IPS DF 6.9 (cell line): Measurements from ENCODE around the gene PDZK1IP1.

Source experiments
- DNase-seq: peaks from one replicate; pipeline ENCODE4 v3.0.0-alpha.2; 2013; ENCODE audit warnings: low read depth, low spot score
- H3K27ac ChIP-seq: one replicate; pipeline ENCODE4 v1.5.1; 2013; ENCODE audit warnings: low read length, control low read depth
- H3K27me3 ChIP-seq: 2 replicates; pipeline ENCODE4 v1.6.1; 2013; ENCODE audit warnings: mild to moderate bottlenecking, low read length; ENCODE audit not compliant: control insufficient read depth, insufficient read depth
- H3K36me3 ChIP-seq: 2 replicates; pipeline ENCODE4 v1.6.1; 2013; ENCODE audit warnings: low read length; ENCODE audit not compliant: control insufficient read depth, insufficient read depth
- H3K4me1 ChIP-seq: 2 replicates; pipeline ENCODE4 v1.6.1; 2013; ENCODE audit warnings: low read length; ENCODE audit not compliant: control insufficient read depth, insufficient read depth
- H3K4me3 ChIP-seq: 2 replicates; pipeline ENCODE4 v1.5.1; 2013; ENCODE audit warnings: mild to moderate bottlenecking, low read length
- H3K9me3 ChIP-seq: 2 replicates; pipeline ENCODE4 v1.6.1; 2013; ENCODE audit warnings: low read length, inconsistent platforms; ENCODE audit not compliant: control insufficient read depth, insufficient read depth
- WGBS: extraction: QIAGEN DNeasy Blood & Tissue Kit; methylation state at CpG from one replicate; pipeline ENCODE4 v1.1.7; 2013; ENCODE audit warnings: mixed read lengths, missing lambda C conversion rate; ENCODE audit not compliant: insufficient read length, insufficient coverage; 5-methylcytosine and 5-hydroxymethylcytosine counted together

PDZK1IP1 gene

DNA sequence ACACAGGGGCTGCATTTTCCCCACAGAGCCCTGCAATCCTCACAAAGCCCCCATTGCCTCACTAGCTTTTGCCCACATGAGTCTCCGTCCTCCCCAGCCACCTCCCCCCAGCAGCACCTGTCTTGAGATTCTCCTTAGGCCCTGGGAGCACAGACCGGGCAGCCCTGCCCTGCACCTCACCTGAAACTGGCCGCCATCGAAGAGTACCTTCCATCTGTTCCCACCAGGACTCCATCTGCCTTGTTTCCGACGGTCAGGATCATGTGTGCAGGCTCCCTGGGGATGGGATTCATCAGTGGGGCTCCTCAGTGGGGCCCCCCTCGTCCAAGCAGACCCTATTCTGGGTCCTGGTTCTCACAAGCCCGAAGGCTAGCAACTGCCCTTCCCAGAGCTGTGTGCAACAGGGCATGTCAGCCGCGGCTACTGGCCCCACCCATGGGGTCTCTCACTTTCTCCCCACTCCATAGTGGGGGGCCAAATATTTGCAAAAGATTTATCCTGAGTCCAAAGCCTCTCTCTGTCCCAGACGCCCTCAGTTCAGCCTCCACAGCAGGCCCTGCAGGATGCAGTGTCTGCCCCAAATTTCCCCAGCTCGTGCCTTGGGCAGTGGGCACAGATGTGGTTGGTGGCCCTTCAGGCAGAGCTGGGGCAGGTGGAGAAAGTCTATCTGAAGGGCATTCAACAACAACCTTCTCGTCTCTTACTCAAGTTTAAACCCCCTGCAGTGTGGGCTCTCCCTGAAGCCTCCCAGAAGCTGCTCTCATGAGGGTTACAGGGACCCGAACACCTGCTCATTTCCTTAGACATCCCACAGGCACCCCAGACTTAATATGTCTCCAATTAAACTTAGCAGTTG, 4.8 kb downstream of the PDZK1IP1 start:
- H3K4me1 ChIP-seq = no peaks in the 10 kb centered on the region
- no CpG with 5 or more reads among the region's 14 CpGs for WGBS
- no peak for DNase-seq
- no peaks in the 10 kb centered on the region; the same call in 1 of the 2 replicates for H3K27me3 ChIP-seq
- no peak overlapping the region for H3K4me3 ChIP-seq
- no peaks in the 10 kb centered on the region for H3K36me3 ChIP-seq
- no peaks in the 10 kb centered on the region for H3K9me3 ChIP-seq
- H3K27ac ChIP-seq = no peak overlapping the region

DNA sequence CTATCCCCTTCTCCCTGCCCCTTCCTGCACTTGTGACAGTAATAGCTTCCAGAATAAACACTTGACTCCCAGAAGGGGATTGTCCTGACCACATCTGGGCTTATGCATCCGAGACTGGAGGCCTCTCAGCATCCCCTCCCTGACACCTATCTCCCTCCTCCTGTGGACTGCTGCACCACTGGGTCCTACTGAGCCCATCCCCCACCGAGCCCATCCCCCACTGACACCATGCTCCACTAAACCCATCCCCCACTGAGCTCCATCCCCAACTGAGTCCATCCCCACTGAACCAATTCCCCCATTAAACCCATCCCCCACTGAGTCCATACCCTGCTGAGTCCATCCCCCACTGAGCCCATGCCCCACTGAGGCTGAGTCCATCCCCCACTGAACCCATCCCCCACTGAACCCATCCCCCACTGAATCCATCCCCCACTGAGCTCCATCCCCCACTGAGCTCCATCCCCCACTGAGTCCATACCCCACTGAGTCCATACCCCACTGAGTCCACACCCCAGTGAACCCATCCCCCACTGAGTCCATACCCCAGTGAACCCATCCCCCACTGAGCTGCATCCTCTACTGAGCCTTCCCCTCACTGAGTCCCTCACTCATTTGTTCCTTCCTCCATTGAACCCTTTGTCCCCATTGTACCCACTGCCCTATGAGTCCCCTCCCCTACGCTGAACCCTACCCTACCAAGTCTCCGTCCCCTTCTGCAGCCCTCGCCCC, 5.6 kb downstream of the PDZK1IP1 start:
- no peaks in the 10 kb centered on the region; the same call in 1 of the 2 replicates for H3K27me3 ChIP-seq
- H3K4me3 ChIP-seq = no peak overlapping the region
- no CpG with 5 or more reads among the region's 5 CpGs for WGBS
- no peak overlapping the region for H3K27ac ChIP-seq
- no peaks in the 10 kb centered on the region for H3K9me3 ChIP-seq
- no peaks in the 10 kb centered on the region for H3K4me1 ChIP-seq
- H3K36me3 ChIP-seq = no peaks in the 10 kb centered on the region
- DNase-seq = no peak

DNA sequence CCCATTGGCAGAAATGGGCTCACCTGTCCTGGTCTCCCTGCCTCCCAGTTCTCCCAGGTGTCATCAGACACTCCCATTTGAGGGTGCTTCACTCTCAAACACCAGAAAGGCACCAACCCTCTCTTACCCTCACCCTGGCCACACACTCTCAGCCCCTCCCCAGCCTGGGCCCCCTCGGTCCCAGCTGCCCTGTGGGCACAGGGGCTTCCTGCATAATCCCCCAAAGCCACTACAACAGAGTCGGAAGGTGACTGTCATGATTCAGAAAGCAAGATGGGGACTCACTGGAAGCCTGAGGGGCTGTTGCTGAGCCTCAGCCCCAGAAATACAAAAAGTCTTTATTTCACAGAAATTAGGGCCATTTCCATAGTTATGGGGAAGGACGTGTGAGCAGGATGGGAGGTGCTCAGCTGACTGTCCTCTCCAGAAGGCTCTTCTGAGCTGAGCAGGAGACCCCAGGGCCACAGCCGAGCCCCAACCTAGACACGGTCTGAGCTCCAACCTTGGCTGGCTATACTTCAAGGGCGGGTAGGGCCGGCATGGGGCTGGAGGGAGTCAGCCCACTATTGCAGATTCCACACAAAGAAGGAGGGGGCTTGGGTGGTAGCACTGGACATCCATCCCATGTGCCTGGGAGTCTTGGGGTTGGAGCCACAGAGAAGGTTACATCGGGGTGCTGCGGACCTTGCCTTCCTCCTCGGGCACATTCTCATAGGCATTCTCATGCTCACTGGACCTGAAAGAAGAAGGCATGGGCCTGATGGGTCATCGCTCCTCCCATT, 6.3 kb downstream of the PDZK1IP1 start:
- H3K27me3 ChIP-seq = no peaks in the 10 kb centered on the region; the same call in 1 of the 2 replicates
- H3K27ac ChIP-seq = no peak overlapping the region
- DNase-seq = no peak
- H3K4me3 ChIP-seq = no peak overlapping the region
- H3K4me1 ChIP-seq = peaks cover 2% of the 10 kb centered on the region; the same call in 1 of the 2 replicates
- no CpG with 5 or more reads among the region's 11 CpGs for WGBS
- H3K9me3 ChIP-seq = no peaks in the 10 kb centered on the region
- no peaks in the 10 kb centered on the region for H3K36me3 ChIP-seq

DNA sequence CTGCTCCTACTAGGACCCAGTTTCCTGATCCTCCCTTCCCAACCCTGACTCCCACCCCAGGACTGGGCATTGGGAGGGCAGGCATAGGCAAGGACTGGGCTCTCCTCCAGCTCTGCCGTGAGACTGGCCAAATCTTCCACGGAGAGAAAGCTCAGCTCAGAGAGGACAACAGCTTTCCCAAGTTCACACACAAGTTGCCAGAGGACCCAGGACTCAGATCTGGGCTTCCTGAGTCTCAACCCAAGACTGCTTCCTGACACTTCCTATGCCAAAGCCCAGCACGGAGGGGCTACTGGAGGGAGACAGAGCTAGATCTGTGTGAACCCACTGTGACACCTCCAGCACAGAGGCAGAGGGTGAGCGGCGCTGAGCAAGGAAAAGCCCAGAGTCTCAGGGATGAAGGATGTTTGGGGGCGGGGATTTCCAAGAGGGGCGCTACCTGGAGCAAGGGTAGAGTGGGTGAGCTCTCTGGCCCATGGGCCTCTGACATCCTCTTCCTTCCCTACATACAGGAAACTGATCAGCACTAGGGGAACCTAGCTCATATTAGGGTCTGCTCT, 7.1 kb downstream of the PDZK1IP1 start:
- no peak for DNase-seq
- Histone ChIP-seq H3K36me3 (no peaks in the 10 kb centered on the region), H3K27me3 (no peaks in the 10 kb centered on the region; the same call in 1 of the 2 replicates), H3K9me3 (no peaks in the 10 kb centered on the region), H3K4me3 (no peak overlapping the region), H3K27ac (no peak overlapping the region), H3K4me1 (peaks cover 2% of the 10 kb centered on the region; the same call in 1 of the 2 replicates)
- WGBS = no CpG with 5 or more reads among the region's 7 CpGs

DNA sequence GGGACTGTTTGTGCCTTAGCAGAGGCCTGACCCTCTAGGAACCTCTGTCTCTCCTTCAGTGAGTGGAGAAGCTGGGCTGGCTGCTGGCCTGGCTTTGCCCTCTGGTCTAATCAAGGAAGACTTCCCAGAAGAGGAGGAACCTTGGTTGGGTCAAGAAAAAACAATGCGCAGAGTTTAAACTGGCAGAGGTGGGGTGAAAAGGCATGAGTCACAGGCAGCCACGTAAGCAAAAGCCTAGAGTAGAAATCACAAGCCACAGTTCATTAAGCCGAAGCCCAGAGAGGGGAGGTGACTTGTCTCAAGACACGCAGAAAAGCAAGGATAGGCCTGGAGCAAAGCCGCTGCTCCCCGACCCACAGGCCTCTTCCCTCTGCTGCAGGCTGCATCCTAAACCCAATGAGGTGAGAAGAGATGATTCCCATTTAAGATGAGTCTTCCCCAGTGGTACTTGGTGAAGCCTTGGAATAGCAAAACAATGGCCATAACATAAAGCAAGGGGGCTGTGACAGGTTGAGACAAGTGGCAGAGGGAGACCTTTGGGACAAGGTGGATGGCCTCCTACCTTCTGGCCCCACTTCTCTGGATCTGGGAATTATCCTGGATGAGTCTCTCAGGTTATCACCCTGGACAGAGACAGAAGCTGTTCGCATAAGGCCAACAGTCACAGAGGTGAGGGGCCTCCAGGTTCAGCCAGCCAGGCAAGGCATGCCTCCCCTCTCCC, 7.7 kb downstream of the PDZK1IP1 start:
- H3K27ac ChIP-seq = no peak overlapping the region

DNA sequence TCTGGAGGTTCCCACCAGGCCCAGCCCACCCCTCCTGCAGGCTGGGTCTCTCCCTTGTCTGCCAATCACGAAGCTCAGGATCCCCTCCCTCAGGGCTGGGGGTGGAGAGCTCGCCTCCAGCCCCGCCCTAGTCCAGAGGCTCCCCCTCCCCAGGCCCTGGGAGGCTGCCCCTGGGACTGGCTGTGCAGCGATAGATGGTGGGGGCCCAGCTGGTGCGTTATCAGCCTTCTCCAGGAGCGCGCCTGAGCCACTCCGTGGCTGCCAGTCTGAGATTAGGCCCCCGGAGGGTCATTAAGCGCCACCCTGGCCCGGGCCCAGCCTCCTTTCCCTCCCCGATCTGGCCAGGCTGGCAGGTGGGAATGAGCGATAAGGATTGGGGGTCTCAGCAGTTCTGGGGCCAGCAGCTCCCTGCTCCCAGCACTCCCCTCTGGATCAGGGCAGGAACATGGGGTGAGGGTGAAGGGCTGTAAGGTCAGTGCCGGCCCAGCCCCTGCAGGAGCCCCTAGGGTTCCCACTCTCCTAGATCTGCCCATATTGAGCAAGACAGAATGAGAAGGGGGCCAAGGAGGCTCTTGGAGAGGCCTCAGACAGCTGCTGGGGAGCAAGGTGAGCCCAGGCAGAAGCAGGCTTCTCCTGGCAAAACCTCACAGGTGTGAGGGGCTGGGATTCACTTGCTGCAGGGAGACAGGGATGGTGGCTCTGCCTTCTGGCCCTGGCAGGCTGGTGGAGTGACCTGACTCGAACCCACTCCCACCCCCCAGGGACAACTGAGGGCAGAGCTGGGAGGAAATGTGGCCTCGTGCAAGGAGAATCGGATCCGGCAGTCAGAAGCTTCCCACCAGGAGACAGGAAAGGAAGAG, 8.5 kb downstream of the PDZK1IP1 start:
- whole genome bisulfite sequencing = no CpG with 5 or more reads among the region's 18 CpGs
- H3K4me1 ChIP-seq = peaks cover 2% of the 10 kb centered on the region; the same call in 1 of the 2 replicates
- no peak overlapping the region for H3K4me3 ChIP-seq
- no peaks in the 10 kb centered on the region for H3K9me3 ChIP-seq
- no peak overlapping the region for H3K27ac ChIP-seq
- no peaks in the 10 kb centered on the region; the same call in 1 of the 2 replicates for H3K27me3 ChIP-seq
- no peaks in the 10 kb centered on the region for H3K36me3 ChIP-seq
- no peak for DNase-seq

More for the DNA sequence above, 7.7 kb downstream of the PDZK1IP1 start:
- DNase-seq = no peak
- Histone ChIP-seq H3K4me3 (no peak overlapping the region), H3K36me3 (no peaks in the 10 kb centered on the region), H3K27me3 (no peaks in the 10 kb centered on the region; the same call in 1 of the 2 replicates), H3K9me3 (no peaks in the 10 kb centered on the region), H3K4me1 (peaks cover 2% of the 10 kb centered on the region; the same call in 1 of the 2 replicates)
- no CpG with 5 or more reads among the region's 7 CpGs for WGBS

DNA sequence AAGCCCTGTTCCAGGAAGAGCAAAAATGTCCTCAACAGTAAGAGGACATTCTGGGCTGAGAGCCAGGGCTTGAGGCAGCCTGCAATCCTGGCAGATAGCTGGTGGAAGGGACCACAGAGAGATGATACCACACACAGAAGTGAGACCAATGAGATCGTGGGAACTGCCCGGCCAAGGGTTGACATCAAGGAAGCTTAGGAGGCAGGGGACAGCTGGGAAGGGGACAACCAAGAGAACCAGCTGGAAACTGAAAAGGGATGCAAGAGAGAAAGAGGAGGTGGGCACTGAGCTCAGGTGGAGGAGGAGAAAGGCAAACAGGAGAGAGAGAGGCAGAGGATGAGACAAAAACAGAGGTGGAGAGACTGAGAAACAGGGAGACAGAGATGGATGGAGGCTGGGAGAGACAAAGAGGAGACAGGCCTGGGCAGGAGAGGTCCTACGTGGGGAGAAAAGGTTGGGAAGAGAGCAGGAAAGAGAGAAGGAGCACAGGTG, 9.2 kb downstream of the PDZK1IP1 start:
- Histone ChIP-seq H3K4me3 (no peak overlapping the region), H3K9me3 (no peaks in the 10 kb centered on the region), H3K36me3 (no peaks in the 10 kb centered on the region), H3K27me3 (no peaks in the 10 kb centered on the region; the same call in 1 of the 2 replicates), H3K4me1 (peaks cover 2% of the 10 kb centered on the region; the same call in 1 of the 2 replicates), H3K27ac (no peak overlapping the region)
- DNase-seq = no peak
- no CpG with 5 or more reads among the region's 3 CpGs for WGBS

DNA sequence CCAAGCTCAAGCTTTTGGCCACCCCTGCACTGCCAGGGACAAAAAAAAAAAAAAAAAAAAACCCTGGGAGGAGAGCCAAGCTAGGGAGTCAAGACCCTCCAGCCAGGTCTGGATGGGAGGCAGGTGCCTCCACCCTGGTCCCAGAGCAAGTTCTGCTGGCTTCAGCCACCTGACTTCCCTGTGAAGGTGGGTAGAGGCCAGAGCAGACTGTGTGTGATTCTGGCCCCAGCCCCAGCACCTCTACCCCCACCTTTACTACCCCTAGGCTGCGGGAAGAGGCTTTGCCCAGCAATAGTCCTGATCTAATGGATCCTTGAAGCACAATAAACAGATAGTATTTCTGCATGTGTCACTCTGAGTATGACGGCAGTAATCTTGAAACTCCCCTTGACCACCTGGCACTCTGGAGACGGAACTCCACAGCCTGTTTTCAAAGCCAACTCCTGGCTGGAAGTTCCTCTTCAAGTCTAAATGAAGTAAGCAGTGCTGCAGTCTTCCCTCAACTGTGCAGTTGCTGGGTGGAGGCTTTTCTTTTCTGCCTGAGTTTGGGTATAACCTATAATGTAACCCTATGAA, 9.8 kb downstream of the PDZK1IP1 start:
- no peaks in the 10 kb centered on the region for H3K9me3 ChIP-seq
- DNase-seq = no peak
- no peaks in the 10 kb centered on the region; the same call in 1 of the 2 replicates for H3K27me3 ChIP-seq
- H3K4me3 ChIP-seq = no peak overlapping the region
- H3K27ac ChIP-seq = no peak overlapping the region
- WGBS = no CpG with 5 or more reads among the region's 3 CpGs
- no peaks in the 10 kb centered on the region for H3K36me3 ChIP-seq
- H3K4me1 ChIP-seq = peaks cover 3% of the 10 kb centered on the region; the same call in 1 of the 2 replicates
